Sigmoid colon (tissue), 7 donors: ENCODE measurements around the gene ITGB2. TPM values are rescaled to one million over a fixed set of nuclear protein-coding genes. Genes with fewer than 3 reads are reported as not detected.
"Not testable (repeated sequence)": the region's sequence is repeated elsewhere in the genome, so short reads cannot be mapped to it uniquely, and the experiment has no call there.

Experiments used
- DNase-seq: peaks from one replicate; pipeline ENCODE4 v3.0.0-alpha.2; 2019
- H3K27ac ChIP-seq, 4 donors: fragments of 200-600 bp; sonication (generic); one replicate each; pipeline ENCODE4 v1.5.1; 2016 to 2019; ENCODE audit warnings: mild to moderate bottlenecking in 1 of 4
- H3K27me3 ChIP-seq, 3 donors: fragments of 200-600 bp; sonication (generic); one replicate each; pipeline ENCODE4 v1.5.1; 2019; ENCODE audit warnings: mild to moderate bottlenecking in 1 of 3
- H3K36me3 ChIP-seq, 4 donors: fragments of 200-600 bp; sonication (generic); one replicate each; pipeline ENCODE4 v1.5.1; 2016 to 2019
- H3K4me1 ChIP-seq, 4 donors: fragments of 200-600 bp; sonication (generic); one replicate each; pipeline ENCODE4 v1.5.1; 2017 to 2019
- H3K4me3 ChIP-seq, 4 donors: fragments of 200-600 bp; sonication (generic); one replicate each; pipeline ENCODE4 v1.5.1; 2017 to 2019; ENCODE audit warnings: mild to moderate bottlenecking in 2 of 4, moderate library complexity in 1 of 4
- H3K9me3 ChIP-seq, 4 donors: fragments of 200-600 bp in 3 of 4; sonication (generic) in 3 of 4; one replicate each; pipeline versions ENCODE4 v1.5.1 to v1.6.1; 2013 to 2019
- CTCF ChIP-seq, 4 experiments: fragments of 450-650 bp in 3 of 4; fragments of 200-600 bp in 1 of 4; IDR thresholded peaks; one replicate each; pipeline ENCODE4 v1.5.1; 2016 to 2019; ENCODE audit warnings: antibody characterized with exemption in 4 of 4, mild to moderate bottlenecking in 3 of 4, moderate library complexity in 2 of 4
- EP300 ChIP-seq, 4 donors: sonication (generic); formaldehyde crosslinking; IDR thresholded peaks; one replicate each; pipeline ENCODE4 v1.6.1; 2017; ENCODE audit warnings: antibody characterized with exemption in 4 of 4
- POLR2A ChIP-seq, 2 donors: fragments of 450-650 bp; IDR thresholded peaks; one replicate each; pipeline ENCODE4 v1.6.1; 2016; ENCODE audit warnings: antibody characterized with exemption in 2 of 2, mild to moderate bottlenecking in 2 of 2, moderate library complexity in 2 of 2
- POLR2AphosphoS5 ChIP-seq, 4 donors: sonication (generic); formaldehyde crosslinking; IDR thresholded peaks; one replicate each; pipeline ENCODE4 v1.6.1; 2017; ENCODE audit warnings: antibody characterized with exemption in 4 of 4
- WGBS, 2 donors: extraction: QIAGEN DNeasy Blood & Tissue Kit; methylation state at CpG; one replicate each; pipeline ENCODE4 v1.1.7; 2013; 5-methylcytosine and 5-hydroxymethylcytosine counted together
- intact Hi-C: fragments of 100-400 bp; cut with DNase I; formaldehyde crosslinking; loops from one replicate; pipeline ENCODE4 v1.15.1; 2023
- polyA plus RNA-seq, 3 donors: library from polyadenylated mRNA; stranded (reverse); fragments of 200-250 nt; gene quantifications; one replicate each; pipeline ENCODE4 v1.2.3, GENCODE V29; 2013
- total RNA-seq, 4 donors: library from RNA; depleted of rRNA; stranded (reverse); fragments of >200 nt; gene quantifications; one replicate each; pipeline ENCODE4 v1.1.0, GENCODE V29; 2016
- donor health status: healthy with polysubstance abuse.
- donor health status: Bipolar disorder and iron deficiency.
- donor health status: healthy.

Gene ITGB2
- total and polyA plus RNA-seq, 7 donors: 14.7 to 103 (median 55.9) TPM

GRCh38 chr21:44929799-44930542 lies 9.3 kb upstream of the ITGB2 start:
- Histone ChIP-seq H3K4me1 (peaks cover 0 to 35% (median 24%) of the 10 kb centered on the region in 4 donors), H3K27me3 (peaks cover 10 to 75% (median 42%) of the 10 kb centered on the region in 3 donors), H3K9me3 (no peaks in the 10 kb centered on the region), H3K27ac (no peak overlapping the region), H3K4me3 (no peak overlapping the region), H3K36me3 (no peaks in the 10 kb centered on the region)
- no peak for TF ChIP-seq POLR2A (IDR thresholded peaks at IDR 0.05)
- no peak for TF ChIP-seq EP300 (IDR thresholded peaks at IDR 0.05)
- no peak for TF ChIP-seq CTCF (IDR thresholded peaks at IDR 0.05)
- no peak for TF ChIP-seq POLR2AphosphoS5 (IDR thresholded peaks at IDR 0.05)
- no peak for DNase-seq
- intact Hi-C loops: loop anchor here (5.0 kb wide), 2 partner anchors 113 to 128 kb away; partner anchors contain the start of genes SUMO3 and UBE2G2
- WGBS, 2 donors: 62 to 63% methylated on average over 9 of the region's 9 CpGs

GRCh38 chr21:44929242-44929798 lies 8.6 kb upstream of the ITGB2 start:
- H3K27ac ChIP-seq: no peak overlapping the region
- H3K36me3 ChIP-seq: no peaks in the 10 kb centered on the region
- no peak overlapping the region for H3K4me3 ChIP-seq
- intact Hi-C loops: no loop called here
- no peaks in the 10 kb centered on the region for H3K9me3 ChIP-seq
- H3K27me3 ChIP-seq: peaks cover 10 to 74% (median 42%) of the 10 kb centered on the region in 3 donors
- no peak for DNase-seq
- 85 to 89% methylated on average over 6 of the region's 6 CpGs for WGBS, 2 donors
- TF ChIP-seq POLR2A (IDR thresholded peaks at IDR 0.05) (no peak), CTCF (IDR thresholded peaks at IDR 0.05) (no peak), EP300 (IDR thresholded peaks at IDR 0.05) (no peak), POLR2AphosphoS5 (IDR thresholded peaks at IDR 0.05) (no peak)
- H3K4me1 ChIP-seq: peaks cover 0 to 38% (median 24%) of the 10 kb centered on the region in 4 donors

GRCh38 chr21:44928500-44929241 lies 8.0 kb upstream of the ITGB2 start:
- H3K4me1 ChIP-seq: peaks cover 0 to 38% (median 24%) of the 10 kb centered on the region in 4 donors
- H3K36me3 ChIP-seq: not testable (repeated sequence)

GRCh38 chr21:44927587-44928461 lies 7.1 kb upstream of the ITGB2 start:
- DNase-seq: no peak
- Histone ChIP-seq H3K27me3 (peaks cover 10 to 59% (median 32%) of the 10 kb centered on the region in 3 donors), H3K4me1 (peaks cover 0 to 36% (median 21%) of the 10 kb centered on the region in 4 donors), H3K36me3 (no peaks in the 10 kb centered on the region), H3K27ac (peak overlapping the region in 1 of 4 donors; percentile 31), H3K4me3 (no peak overlapping the region), H3K9me3 (no peaks in the 10 kb centered on the region)
- TF ChIP-seq POLR2AphosphoS5 (IDR thresholded peaks at IDR 0.05): no peak
- TF ChIP-seq CTCF (IDR thresholded peaks at IDR 0.05): no peak
- no peak for TF ChIP-seq POLR2A (IDR thresholded peaks at IDR 0.05)
- TF ChIP-seq EP300 (IDR thresholded peaks at IDR 0.05): no peak
- intact Hi-C loops: no loop called here
- WGBS, 2 donors: 7 to 15% methylated on average over 19 of the region's 19 CpGs

More at GRCh38 chr21:44928500-44929241, 8.0 kb upstream of the ITGB2 start:
- peaks cover 10 to 68% (median 41%) of the 10 kb centered on the region in 3 donors for H3K27me3 ChIP-seq
- H3K9me3 ChIP-seq, H3K4me3 ChIP-seq, H3K27ac ChIP-seq, DNase-seq, intact Hi-C loops: not testable (repeated sequence)
- 58 to 64% methylated on average over 16 of the region's 16 CpGs for WGBS, 2 donors
